Stimulated activated naive B cell treated with anti-CD40 and anti-IgM and Interleukin-4, amounts not matched to agents 10 μg/mL and 1 μg/mL and 100 μg/mL, for 72 hours (primary cell): Measurements from ENCODE around the gene LRRC56.
"Not testable (repeated sequence)": the region's sequence is repeated elsewhere in the genome, so short reads cannot be mapped to it uniquely, and the experiment has no call there.

Experiments
- ATAC-seq, 2 donors: fragments of 150-1000 bp; cut with Tn5 transposase; replicated peaks; 2 replicates each; pipeline ENCODE4 v1.10.0; 2021; ENCODE audit warnings: moderate library complexity in 1 of 2
- DNase-seq: peaks from one replicate; pipeline ENCODE4 v3.0.0; 2021
- H3K27ac Mint-ChIP-seq: one replicate; pipeline ENCODE4 v1.8.0; 2022; ENCODE audit warnings: mild to moderate bottlenecking, mixed read lengths
- H3K27me3 Mint-ChIP-seq, 2 donors: one replicate each; pipeline ENCODE4 v1.8.0; 2022; ENCODE audit warnings: mixed read lengths in 2 of 2
- H3K36me3 Mint-ChIP-seq, 2 donors: one replicate each; pipeline ENCODE4 v1.8.0; 2022; ENCODE audit warnings: mixed read lengths in 2 of 2, mild to moderate bottlenecking in 1 of 2
- H3K4me1 Mint-ChIP-seq, 2 donors: one replicate each; pipeline ENCODE4 v1.8.0; 2022; ENCODE audit warnings: mixed read lengths in 2 of 2, mild to moderate bottlenecking in 1 of 2
- H3K4me3 Mint-ChIP-seq, 2 donors: one replicate each; pipeline ENCODE4 v1.8.0; 2022; ENCODE audit warnings: mild to moderate bottlenecking in 2 of 2, mixed read lengths in 2 of 2, moderate library complexity in 1 of 2
- H3K9me3 Mint-ChIP-seq, 2 donors: one replicate each; pipeline ENCODE4 v1.8.0; 2022; ENCODE audit warnings: mixed read lengths in 2 of 2, mild to moderate bottlenecking in 1 of 2

The LRRC56 gene

DNA sequence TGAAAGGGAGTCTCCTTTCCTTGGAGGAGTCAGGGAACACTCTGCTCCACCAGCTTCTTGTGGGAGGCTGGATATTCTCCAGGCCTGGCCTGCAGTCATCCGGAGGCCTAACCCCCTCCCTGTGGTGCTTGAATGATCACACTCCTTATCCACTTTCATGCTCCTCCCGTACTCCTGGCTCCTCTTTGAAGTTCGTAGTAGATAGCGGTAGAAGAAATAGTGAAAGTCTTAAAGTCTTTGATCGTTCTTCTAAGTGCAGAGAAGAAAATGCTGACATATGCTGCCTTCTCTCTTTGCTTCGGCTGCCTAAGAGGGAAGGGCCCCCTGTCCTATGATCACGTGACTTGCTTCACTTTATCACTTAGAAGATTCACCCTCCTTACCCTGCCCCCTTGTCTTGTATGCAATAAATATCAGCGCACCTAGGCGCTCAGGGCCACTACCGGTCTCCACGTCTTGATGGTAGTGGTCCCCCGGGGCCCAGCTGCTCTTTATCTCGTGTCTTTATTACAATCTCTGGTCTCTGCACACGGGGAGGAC is 36.8 kb downstream of the LRRC56 start:
- H3K27ac Mint-ChIP-seq, DNase-seq, H3K4me3 Mint-ChIP-seq, H3K9me3 Mint-ChIP-seq, H3K36me3 Mint-ChIP-seq, ATAC-seq: not testable (repeated sequence)
- H3K4me1 Mint-ChIP-seq = peaks cover 17 to 33% of the 10 kb centered on the region in 2 donors
- peaks cover 12 to 14% of the 10 kb centered on the region in 2 donors for H3K27me3 Mint-ChIP-seq

DNA sequence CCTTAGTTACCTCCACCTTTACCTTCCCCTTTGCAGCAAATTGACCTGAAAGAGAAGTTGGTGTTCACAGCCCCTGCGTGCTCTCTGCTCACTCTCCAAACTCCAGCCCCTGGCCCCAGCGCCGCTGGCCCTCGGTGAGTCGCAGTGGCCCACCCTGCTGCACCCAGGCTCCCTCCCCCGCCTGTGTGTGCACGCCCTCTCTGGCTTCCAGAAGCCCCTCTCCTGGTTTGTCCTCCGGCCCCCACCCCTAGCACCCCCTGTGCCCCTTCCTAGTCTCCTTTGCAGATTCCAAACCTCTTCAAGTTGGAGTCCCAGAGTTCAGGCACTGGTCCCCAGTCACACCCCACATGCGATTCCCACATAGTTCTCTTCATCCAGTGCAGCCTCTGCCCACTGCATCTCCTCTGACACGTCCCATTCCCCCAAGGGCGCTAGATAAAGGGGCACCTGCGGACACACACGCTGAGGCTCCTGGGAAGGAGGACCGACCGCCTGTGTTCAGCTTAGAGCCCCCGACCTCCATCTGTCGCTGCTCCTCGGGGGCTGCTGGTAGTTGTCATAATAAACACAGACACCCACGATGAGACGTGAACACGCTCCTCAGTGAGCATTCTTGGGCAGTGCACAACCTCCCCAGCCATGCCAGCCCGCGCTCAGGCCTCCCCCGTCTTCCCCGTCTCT is 37.4 kb downstream of the LRRC56 start:
- Mint-ChIP-seq H3K4me1 (peaks cover 21 to 36% of the 10 kb centered on the region in 2 donors), H3K9me3 (no peaks in the 10 kb centered on the region), H3K4me3 (peak overlapping the region; percentile 56 to 72), H3K27ac (peak overlapping the region; percentile 76), H3K36me3 (peaks cover 0 to 3% of the 10 kb centered on the region in 2 donors), H3K27me3 (peaks cover 12 to 14% of the 10 kb centered on the region in 2 donors)
- no peak for ATAC-seq
- no peak for DNase-seq

DNA sequence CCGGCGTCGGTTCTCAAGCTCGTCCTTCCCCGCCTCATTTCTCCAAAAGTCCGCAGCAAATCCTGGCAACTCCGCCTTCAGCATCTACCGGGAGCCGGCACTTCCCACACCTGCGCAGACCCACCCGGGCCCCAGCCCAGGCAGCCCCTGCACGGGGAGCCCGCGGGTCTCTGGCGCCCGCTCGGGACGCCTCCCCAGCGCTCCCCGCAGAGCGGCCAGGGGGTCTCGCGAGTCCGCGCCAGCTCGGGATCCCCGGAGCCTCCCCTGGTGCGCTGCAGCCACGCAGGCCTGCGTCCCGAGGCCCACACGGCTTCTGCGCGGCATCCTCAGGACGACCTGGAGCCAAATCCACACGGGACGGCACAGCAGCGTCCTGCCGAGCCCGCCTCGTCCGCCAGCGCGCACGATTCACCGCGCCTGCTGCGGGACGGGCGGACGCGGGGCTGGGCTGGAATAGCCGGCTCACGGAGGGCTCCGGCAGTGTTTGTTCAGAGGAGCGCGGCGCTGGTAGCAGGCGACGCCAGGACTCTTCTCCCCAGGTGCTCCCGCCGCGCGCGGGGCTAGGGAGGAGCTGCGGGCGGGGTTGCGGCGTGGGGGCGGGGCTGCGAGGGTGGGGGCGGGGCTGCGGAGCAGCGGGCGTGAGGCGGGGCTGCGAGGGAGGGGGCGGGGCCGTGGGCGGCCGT is 38.1 kb downstream of the LRRC56 start:
- H3K27me3 Mint-ChIP-seq = peaks cover 12 to 14% of the 10 kb centered on the region in 2 donors
- ATAC-seq (peak; percentile 36 to 44), DNase-seq (peak; percentile 40)
- no peaks in the 10 kb centered on the region for H3K9me3 Mint-ChIP-seq
- peaks cover 24 to 43% of the 10 kb centered on the region in 2 donors for H3K4me1 Mint-ChIP-seq
- peak overlapping the region; percentile 56 to 72 for H3K4me3 Mint-ChIP-seq
- peaks cover 0 to 3% of the 10 kb centered on the region in 2 donors for H3K36me3 Mint-ChIP-seq
- H3K27ac Mint-ChIP-seq = peak overlapping the region; percentile 76

DNA sequence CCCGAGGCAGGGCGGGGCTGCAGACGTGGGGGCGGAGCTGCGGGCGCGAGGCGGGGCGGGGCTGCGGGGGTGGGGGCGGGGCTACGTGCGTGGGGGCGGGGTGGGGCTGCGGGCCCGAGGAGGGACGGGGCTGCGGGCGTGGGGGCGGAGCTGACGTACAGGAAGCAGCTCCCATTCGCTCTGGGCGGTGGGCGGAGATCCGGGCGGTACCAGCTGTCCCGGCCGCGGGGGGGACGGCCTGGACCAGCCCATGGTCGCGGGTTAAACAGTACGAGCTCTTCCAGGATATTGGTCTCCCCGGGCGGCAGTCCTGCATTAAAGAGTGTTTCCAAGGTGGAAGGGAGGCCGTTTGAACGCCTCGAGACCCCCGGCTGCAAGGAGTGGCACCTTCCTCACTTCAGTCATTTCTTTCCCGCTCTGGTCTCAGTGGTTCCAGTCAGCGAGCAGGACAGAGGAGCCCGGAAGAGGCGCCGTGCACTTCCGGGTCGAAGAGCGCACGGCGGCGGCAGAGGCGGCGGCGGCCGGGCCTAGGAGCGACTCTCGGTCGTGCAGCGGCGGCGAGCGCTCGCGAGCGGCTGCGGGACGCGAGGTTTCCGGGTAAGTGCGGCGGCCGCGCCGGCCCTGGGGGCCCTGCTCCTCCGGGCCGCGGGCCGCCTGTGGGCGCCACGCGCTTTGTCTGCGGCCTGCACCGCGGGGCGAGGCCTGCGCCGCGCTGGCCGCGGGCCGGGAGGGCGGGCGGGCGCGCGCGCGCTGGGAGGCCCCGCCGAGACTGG is 38.9 kb downstream of the LRRC56 start, which contains the start of gene PHRF1:
Gene PHRF1 (plus strand): TSS at position 475 of the 773 bp plus-strand sequence. CDS start 5,043 bp downstream, outside the sequence.
- Mint-ChIP-seq H3K9me3 (no peaks in the 10 kb centered on the region), H3K27me3 (peaks cover 12 to 14% of the 10 kb centered on the region in 2 donors), H3K27ac (peak within 1 kb of the TSS; percentile 99), H3K4me1 (peaks cover 26 to 48% of the 10 kb centered on the region in 2 donors), H3K4me3 (peak within 1 kb of the TSS; percentile 88 to 97), H3K36me3 (peaks cover 2 to 5% of the 10 kb centered on the region in 2 donors)
- ATAC-seq (peak; percentile 95 to 96), DNase-seq (peak; percentile 89)

DNA sequence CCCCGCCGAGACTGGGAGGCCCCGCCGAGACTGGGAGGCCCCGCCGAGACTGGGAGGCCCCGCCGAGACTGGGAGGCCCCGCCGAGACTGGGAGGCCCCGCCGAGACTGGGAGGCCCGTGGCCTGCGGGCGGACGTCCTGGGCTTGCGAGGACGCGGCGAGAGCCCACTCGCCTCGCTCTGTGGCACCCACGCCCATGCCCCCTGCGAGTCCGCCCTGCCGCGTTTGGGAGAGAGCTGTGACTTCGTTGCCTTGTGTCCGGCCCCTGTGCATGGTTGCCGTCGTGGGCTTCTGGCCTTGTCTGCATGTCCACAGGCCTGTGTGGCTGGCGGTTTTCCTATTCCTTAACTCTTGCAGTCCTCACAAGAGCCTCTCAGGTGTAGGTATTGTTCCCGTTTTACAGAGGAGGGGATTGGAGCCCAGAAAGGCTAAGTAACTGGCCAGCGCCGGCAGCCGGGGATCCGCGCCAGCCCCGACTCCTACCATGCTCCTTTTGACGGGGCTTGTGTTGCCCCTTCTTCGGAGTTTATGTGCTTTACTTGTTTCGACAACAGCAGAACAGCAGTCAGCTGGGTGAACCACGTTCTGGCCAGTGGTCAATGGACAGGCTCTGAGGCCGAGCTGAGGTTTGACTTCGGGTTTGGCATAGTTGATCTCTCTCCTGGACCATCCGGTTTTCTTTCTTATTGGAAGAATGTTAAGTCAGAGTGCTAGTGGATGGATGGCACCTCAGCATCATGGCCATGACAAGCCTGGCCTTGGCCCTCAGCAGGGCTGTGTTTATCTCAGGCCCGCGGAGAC is 39.7 kb downstream of the LRRC56 start:
- ATAC-seq (no peak), DNase-seq (no peak)
- H3K4me1 Mint-ChIP-seq = peaks cover 32 to 56% of the 10 kb centered on the region in 2 donors
- H3K4me3 Mint-ChIP-seq = peak overlapping the region; percentile 83 to 84
- peaks cover 9% of the 10 kb centered on the region in 2 donors for H3K36me3 Mint-ChIP-seq
- H3K27me3 Mint-ChIP-seq = peaks cover 12 to 14% of the 10 kb centered on the region in 2 donors
- H3K27ac Mint-ChIP-seq = peak overlapping the region; percentile 90
- no peaks in the 10 kb centered on the region for H3K9me3 Mint-ChIP-seq

DNA sequence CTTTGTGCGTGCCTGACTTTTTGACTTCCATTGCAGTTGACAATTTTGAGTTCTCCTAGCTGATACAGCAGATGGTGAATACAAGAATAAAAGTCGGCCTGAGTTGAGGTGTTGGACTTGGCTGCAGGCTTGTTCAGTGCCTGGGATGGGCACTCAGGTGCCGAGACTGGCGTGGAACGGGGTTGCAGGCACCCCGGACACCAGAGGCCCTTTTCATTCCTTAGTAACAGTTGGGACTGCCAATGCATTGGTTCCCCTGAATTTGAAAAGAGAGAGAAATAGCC is 40.2 kb downstream of the LRRC56 start:
- Mint-ChIP-seq H3K27me3 (peaks cover 12 to 14% of the 10 kb centered on the region in 2 donors), H3K4me3 (peak overlapping the region; percentile 83 to 84), H3K4me1 (peaks cover 32 to 57% of the 10 kb centered on the region in 2 donors)

DNA sequence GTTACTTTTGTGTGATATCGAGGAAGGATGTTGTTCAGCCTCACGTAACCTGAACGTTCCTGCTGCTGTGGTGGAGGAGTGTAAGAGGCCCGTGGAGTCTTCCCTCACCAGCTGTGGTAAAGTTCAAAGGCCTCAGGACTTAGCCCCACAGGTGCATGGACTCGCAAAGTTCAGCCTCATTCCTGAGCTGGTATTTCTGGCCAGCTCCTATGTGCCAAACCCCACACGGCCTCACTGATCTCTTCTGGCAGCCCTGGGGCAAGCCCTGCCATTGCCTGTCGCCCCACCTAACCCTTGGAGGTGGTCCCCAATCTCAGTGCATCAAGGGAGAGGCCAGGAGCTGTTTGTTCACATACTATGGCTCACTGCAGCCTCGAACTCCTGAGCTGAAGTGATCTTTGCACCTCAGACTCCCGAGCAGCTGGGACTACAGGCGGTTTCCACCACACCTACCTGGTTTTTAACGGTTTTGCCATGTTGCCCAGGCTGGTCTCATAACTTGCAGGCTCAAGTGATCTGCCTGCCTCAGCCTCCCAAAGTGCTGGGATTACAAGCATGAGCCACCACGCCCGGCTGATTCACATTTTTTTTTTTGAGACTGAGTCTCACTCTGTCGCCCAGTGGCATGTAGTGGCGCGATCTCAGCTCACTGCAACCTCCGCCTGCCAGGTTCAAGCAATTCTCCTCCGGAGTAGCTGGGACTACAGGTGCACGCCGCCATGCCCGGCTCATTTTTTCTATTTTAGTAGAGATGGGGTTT is 41.1 kb downstream of the LRRC56 start:
- Mint-ChIP-seq H3K9me3 (no peaks in the 10 kb centered on the region), H3K36me3 (peaks cover 9% of the 10 kb centered on the region in 2 donors), H3K27me3 (peaks cover 12 to 14% of the 10 kb centered on the region in 2 donors), H3K27ac (peak overlapping the region; percentile 5), H3K4me1 (peaks cover 32 to 57% of the 10 kb centered on the region in 2 donors), H3K4me3 (peak overlapping the region; percentile 83 to 84)
- ATAC-seq (no peak), DNase-seq (no peak)

More for the DNA sequence above, 40.2 kb downstream of the LRRC56 start:
- no peak for DNase-seq
- no peaks in the 10 kb centered on the region for H3K9me3 Mint-ChIP-seq
- peak overlapping the region; percentile 90 for H3K27ac Mint-ChIP-seq
- peaks cover 9% of the 10 kb centered on the region in 2 donors for H3K36me3 Mint-ChIP-seq
- ATAC-seq = no peak

DNA sequence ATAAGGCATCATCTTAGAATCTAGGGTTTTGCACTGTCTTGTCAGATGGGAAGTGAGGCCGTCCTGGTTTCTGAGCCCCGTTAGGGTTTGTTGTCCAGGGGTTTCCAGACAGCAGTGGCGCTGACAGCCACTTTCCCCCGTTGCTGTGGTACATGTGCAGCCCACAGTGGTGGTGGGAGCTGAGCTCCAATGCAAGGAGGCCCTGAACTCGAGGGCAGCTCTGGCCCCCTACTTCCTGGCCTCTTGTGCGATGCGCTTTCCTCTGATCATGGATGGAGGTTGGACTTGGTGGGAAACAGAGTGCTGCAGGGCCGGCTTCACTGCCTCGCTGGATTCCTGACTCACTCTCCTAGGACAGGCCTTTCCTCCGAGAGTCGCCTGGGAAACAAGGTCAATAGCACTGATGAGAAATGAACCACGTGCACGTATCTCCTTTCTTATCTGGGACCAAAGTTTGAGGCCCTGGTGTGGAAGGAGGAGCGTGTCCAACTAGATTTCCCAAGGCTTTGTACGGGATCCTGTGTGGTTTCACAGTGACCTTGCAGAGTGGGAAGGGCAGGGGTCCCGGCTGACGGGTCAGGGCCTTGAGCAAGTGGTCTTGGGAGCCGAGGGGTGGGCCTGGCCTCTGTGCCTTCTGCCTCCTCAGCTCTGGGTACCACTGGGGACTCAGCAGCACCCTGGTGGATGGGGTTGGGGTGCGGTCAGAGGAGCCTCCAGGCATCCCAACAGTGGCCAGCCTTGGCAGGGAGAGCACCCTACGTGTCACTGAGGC is 42.7 kb downstream of the LRRC56 start:
- Mint-ChIP-seq H3K27ac (no peak overlapping the region), H3K27me3 (peaks cover 2 to 4% of the 10 kb centered on the region in 2 donors), H3K36me3 (peaks cover 15% of the 10 kb centered on the region in 2 donors), H3K9me3 (no peaks in the 10 kb centered on the region), H3K4me3 (peak overlapping the region in 1 of 2 donors; percentile 23), H3K4me1 (peaks cover 29 to 58% of the 10 kb centered on the region in 2 donors)
- ATAC-seq = no peak
- no peak for DNase-seq

DNA sequence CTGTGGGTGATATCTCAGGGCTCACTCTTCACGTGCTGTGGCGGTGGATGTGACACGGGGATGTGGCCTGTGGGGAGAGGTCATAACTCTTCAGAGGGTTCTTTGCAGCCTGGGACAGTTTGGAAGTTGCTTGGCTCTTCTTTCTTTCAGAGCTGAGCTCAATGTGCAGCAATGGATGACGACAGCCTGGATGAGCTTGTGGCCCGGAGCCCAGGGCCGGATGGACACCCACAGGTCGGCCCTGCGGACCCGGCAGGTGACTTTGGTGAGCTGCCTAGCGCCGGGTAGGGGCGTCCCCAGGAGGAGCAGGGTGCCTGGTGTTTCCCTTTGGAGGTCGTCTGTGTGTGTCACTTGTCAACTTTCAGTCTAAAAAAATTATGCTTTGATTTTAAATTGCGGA is 44.0 kb downstream of the LRRC56 start:
- H3K4me1 Mint-ChIP-seq = peaks cover 27 to 52% of the 10 kb centered on the region in 2 donors
- no peaks in the 10 kb centered on the region for H3K27me3 Mint-ChIP-seq
- DNase-seq (no peak), ATAC-seq (no peak)
- no peak overlapping the region for H3K4me3 Mint-ChIP-seq
- no peak overlapping the region for H3K27ac Mint-ChIP-seq
- no peaks in the 10 kb centered on the region for H3K9me3 Mint-ChIP-seq
- H3K36me3 Mint-ChIP-seq = peaks cover 19 to 20% of the 10 kb centered on the region in 2 donors

DNA sequence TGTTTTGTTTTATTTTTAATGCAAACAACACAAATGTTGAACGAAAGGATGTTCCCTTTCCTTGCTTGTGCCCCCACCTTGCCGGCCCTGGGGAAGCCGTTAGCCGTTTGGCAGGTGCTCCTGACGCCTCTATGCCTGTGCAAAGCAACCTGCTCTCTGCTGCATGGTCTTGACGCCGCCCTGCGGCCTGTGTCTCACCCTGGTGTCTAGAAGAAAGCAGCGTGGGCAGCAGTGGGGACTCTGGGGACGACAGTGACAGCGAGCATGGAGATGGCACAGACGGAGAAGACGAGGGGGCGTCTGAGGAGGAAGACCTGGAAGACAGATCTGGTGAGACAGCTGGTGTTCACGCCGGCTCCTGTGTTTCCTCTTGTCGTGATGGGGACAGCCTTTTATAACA is 44.4 kb downstream of the LRRC56 start:
- Mint-ChIP-seq H3K27ac (no peak overlapping the region), H3K4me1 (peaks cover 27 to 52% of the 10 kb centered on the region in 2 donors), H3K9me3 (no peaks in the 10 kb centered on the region), H3K36me3 (peaks cover 22 to 23% of the 10 kb centered on the region in 2 donors), H3K4me3 (no peak overlapping the region), H3K27me3 (no peaks in the 10 kb centered on the region)
- DNase-seq (no peak), ATAC-seq (no peak)

DNA sequence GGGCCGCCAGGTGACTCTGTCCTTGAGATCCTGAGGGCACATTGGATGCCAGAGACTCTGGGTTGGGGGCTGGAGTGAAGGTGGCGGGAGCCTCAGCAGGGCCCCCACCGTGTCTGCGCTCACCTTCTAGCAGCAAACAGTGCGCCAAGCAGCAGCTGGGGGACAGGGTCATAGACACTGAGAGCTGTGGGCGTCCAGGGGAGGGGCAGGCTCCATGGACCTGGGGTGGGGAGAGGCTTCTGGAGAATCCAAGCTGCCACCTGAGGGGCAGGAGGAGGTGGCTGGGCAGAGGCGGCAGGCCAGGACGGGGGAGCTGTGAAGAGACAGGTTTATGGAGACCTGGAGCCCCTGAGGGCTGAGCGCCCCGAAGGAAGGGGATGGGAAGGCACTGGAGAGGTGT is 47.0 kb downstream of the LRRC56 start:
- Mint-ChIP-seq H3K27ac (no peak overlapping the region), H3K9me3 (no peaks in the 10 kb centered on the region), H3K4me3 (no peak overlapping the region), H3K4me1 (peaks cover 15 to 30% of the 10 kb centered on the region in 2 donors), H3K36me3 (peaks cover 33 to 37% of the 10 kb centered on the region in 2 donors), H3K27me3 (no peaks in the 10 kb centered on the region)
- DNase-seq = no peak
- no peak for ATAC-seq
